WI38 (cell line): ENCODE data around the gene CCDC85A.

ENCODE experiments used
- H3K4me3 ChIP-seq: 2 replicates; pipeline ENCODE4 v1.5.1; 2011; ENCODE audit warnings: low read depth, mild to moderate bottlenecking, control low read depth, low read length
- CTCF ChIP-seq: IDR thresholded peaks from 2 replicates; pipeline ENCODE4 v1.5.1; 2012; ENCODE audit warnings: low read depth, mild to moderate bottlenecking, control low read depth, low read length

The CCDC85A gene

GRCh38 chr2:56357655-56358295 lies 174.0 kb downstream of the CCDC85A start:
- no peak for TF ChIP-seq CTCF
- H3K4me3 ChIP-seq = no peak overlapping the region

- no peak for TF ChIP-seq CTCF
Observed at GRCh38 chr2:56361844-56362243, 178.1 kb downstream of the CCDC85A start.

GRCh38 chr2:56364902-56365301 lies 181.1 kb downstream of the CCDC85A start:
- H3K4me3 ChIP-seq = no peak overlapping the region
- no peak for TF ChIP-seq CTCF

More at GRCh38 chr2:56361844-56362243, 178.1 kb downstream of the CCDC85A start:
- no peak overlapping the region for H3K4me3 ChIP-seq

- no peak overlapping the region for H3K4me3 ChIP-seq
- no peak for TF ChIP-seq CTCF
Observed at GRCh38 chr2:56369316-56369715, 185.5 kb downstream of the CCDC85A start.

- TF ChIP-seq CTCF = no peak
- no peak overlapping the region for H3K4me3 ChIP-seq
Observed at GRCh38 chr2:56372071-56372656, 188.4 kb downstream of the CCDC85A start.

- TF ChIP-seq CTCF = no peak
- no peak overlapping the region for H3K4me3 ChIP-seq
Observed at GRCh38 chr2:56375251-56375650, 191.5 kb downstream of the CCDC85A start.
